Measurements from ENCODE around the gene AQP10. TPM values are rescaled to one million over a fixed set of nuclear protein-coding genes. Genes with fewer than 3 reads are reported as not detected.

Gene AQP10
- total and polyA plus RNA-seq, 9 of the 15 experiments (the other 6 are each of a cell fraction or from before 2014, with no cell fraction given): 0.37 to 9.7 (median 1.9) TPM

- TF ChIP-seq POLR3A (IDR thresholded peaks at IDR 0.05; ENCODE audit: borderline replicate concordance, extremely low read depth, insufficient read depth, insufficient read length): no peak
- no peak for TF ChIP-seq ZBTB43 (CRISPR knock-in tag; IDR thresholded peaks at IDR 0.05)
- no peak for TF ChIP-seq GTF2A2 (tag; IDR thresholded peaks at IDR 0.05)
- TF ChIP-seq CBFA2T2 (conservative IDR thresholded peaks at IDR 0.05): peak; percentile 81
- TF ChIP-seq, protein P1, sequence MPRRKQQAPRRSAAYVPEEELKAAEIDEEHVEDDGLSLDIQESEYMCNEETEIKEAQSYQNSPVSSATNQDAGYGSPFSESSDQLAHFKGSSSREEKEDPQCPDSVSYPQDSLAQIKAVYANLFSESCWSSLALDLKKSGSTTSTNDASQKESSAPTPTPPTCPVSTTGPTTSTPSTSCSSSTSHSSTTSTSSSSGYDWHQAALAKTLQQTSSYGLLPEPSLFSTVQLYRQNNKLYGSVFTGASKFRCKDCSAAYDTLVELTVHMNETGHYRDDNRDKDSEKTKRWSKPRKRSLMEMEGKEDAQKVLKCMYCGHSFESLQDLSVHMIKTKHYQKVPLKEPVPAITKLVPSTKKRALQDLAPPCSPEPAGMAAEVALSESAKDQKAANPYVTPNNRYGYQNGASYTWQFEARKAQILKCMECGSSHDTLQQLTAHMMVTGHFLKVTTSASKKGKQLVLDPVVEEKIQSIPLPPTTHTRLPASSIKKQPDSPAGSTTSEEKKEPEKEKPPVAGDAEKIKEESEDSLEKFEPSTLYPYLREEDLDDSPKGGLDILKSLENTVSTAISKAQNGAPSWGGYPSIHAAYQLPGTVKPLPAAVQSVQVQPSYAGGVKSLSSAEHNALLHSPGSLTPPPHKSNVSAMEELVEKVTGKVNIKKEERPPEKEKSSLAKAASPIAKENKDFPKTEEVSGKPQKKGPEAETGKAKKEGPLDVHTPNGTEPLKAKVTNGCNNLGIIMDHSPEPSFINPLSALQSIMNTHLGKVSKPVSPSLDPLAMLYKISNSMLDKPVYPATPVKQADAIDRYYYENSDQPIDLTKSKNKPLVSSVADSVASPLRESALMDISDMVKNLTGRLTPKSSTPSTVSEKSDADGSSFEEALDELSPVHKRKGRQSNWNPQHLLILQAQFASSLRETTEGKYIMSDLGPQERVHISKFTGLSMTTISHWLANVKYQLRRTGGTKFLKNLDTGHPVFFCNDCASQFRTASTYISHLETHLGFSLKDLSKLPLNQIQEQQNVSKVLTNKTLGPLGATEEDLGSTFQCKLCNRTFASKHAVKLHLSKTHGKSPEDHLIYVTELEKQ (CRISPR knock-in tag; IDR thresholded peaks at IDR 0.05): no peak
- TF ChIP-seq ZNF3 (CRISPR knock-in tag; IDR thresholded peaks at IDR 0.05): no peak
- no peak for TF ChIP-seq ZNF212 (CRISPR knock-in tag; IDR thresholded peaks at IDR 0.05)
- 0 out of 2 replicates have a peak, but pooled peaks have one; percentile 28 for TF ChIP-seq ZBTB40 (IDR thresholded peaks at IDR 0.05)
- TF ChIP-seq ZBTB40 (CRISPR knock-in tag; IDR thresholded peaks at IDR 0.05): no peak
- TF ChIP-seq MITF (IDR thresholded peaks at IDR 0.05): 0 out of 2 replicates have a peak, but pooled peaks have one; percentile 42
- peak; percentile 76; the same call in 1 of the 2 replicates for TF ChIP-seq JUN (IDR thresholded peaks at IDR 0.05; ENCODE audit: borderline replicate concordance, low read depth, low read length)
- TF ChIP-seq JUN (CRISPR knock-in tag; IDR thresholded peaks at IDR 0.05; ENCODE audit: borderline replicate concordance): no peak
These were observed at the start of gene AQP10 (continued) for GRCh38 chr1:154320882-154321608.
